Prostate gland (tissue), 2 donors: ENCODE data around the gene SASH3. TPM values are rescaled to one million over a fixed set of nuclear protein-coding genes. Genes with fewer than 3 reads are reported as not detected.

ENCODE experiments used
- DNase-seq: peaks from one replicate; pipeline ENCODE4 v3.0.0-alpha.2; 2019; ENCODE audit warnings: low spot score
- H3K27ac ChIP-seq, 2 donors: fragments of 200-600 bp; sonication (generic); 2 replicates each; pipeline ENCODE4 v1.5.1; 2017 to 2019
- H3K27me3 ChIP-seq: fragments of 200-600 bp; sonication (generic); replicated peaks from 2 replicates; pipeline ENCODE4 v1.5.1; 2019; ENCODE audit not compliant: insufficient read depth
- H3K36me3 ChIP-seq, 2 donors: fragments of 200-600 bp; sonication (generic); 1 replicate in 1 of 2; 2 replicates in 1 of 2; pipeline versions ENCODE4 v1.5.1 to v1.8.1; 2017 to 2019
- H3K4me1 ChIP-seq: fragments of 200-600 bp; sonication (generic); replicated peaks from 2 replicates; pipeline ENCODE4 v1.5.1; 2019
- H3K4me3 ChIP-seq, 2 donors: fragments of 200-600 bp; sonication (generic); 2 replicates each; pipeline ENCODE4 v1.5.1; 2017 to 2019
- H3K9me3 ChIP-seq: fragments of 200-600 bp; sonication (generic); 2 replicates; pipeline ENCODE4 v1.5.1; 2017
- CTCF ChIP-seq, 4 experiments: fragments of 200-600 bp in 2 of 4; fragments of 450-650 bp in 2 of 4; sonication (generic) in 2 of 4; IDR thresholded peaks; 1 replicate in 3 of 4; 2 replicates in 1 of 4; pipeline ENCODE4 v1.5.1; 2016 to 2019; ENCODE audit warnings: antibody characterized with exemption in 4 of 4, mild to moderate bottlenecking in 2 of 4, moderate library complexity in 2 of 4
- POLR2A ChIP-seq: fragments of 450-650 bp; IDR thresholded peaks from one replicate; pipeline ENCODE4 v1.6.1; 2016; ENCODE audit warnings: antibody characterized with exemption, mild to moderate bottlenecking
- POLR2AphosphoS5 ChIP-seq: sonication (generic); formaldehyde crosslinking; IDR thresholded peaks from one replicate; pipeline ENCODE4 v1.6.1; 2017; ENCODE audit warnings: antibody characterized with exemption
- WGBS: methylation state at CpG from one replicate; pipeline ENCODE4 v1.1.5; 2018; 5-methylcytosine and 5-hydroxymethylcytosine counted together
- intact Hi-C: fragments of 100-400 bp; cut with DNase I; formaldehyde crosslinking; loops from one replicate; pipeline ENCODE4 v1.14.2; 2022
- total RNA-seq, 2 donors: library from RNA; depleted of rRNA; stranded (reverse); fragments of >200 nt; gene quantifications; one replicate each; pipeline ENCODE4 v1.1.0, GENCODE V29; 2016

Gene SASH3
- total RNA-seq, 2 donors from 2014 or later = 2.2 to 5.8 TPM

GRCh38 chrX:129785160-129785947, 5.6 kb downstream of the SASH3 start:
- intact Hi-C loops = no loop called here
- DNase-seq = no peak
- Histone ChIP-seq H3K27ac (no peak overlapping the region), H3K36me3 (no peaks in the 10 kb centered on the region), H3K4me1 (no peaks in the 10 kb centered on the region), H3K9me3 (no peaks in the 10 kb centered on the region), H3K4me3 (no peak overlapping the region), H3K27me3 (no peaks in the 10 kb centered on the region)
- WGBS = 76% methylated on average over 8 of the region's 11 CpGs
- TF ChIP-seq CTCF (IDR thresholded peaks at IDR 0.05) (no peak), POLR2A (no peak), POLR2AphosphoS5 (no peak)

GRCh38 chrX:129786210-129786651, 6.5 kb downstream of the SASH3 start:
- no peaks in the 10 kb centered on the region for H3K27me3 ChIP-seq
- WGBS = 58% methylated on average over 3 of the region's 3 CpGs
- no peaks in the 10 kb centered on the region for H3K9me3 ChIP-seq
- H3K4me3 ChIP-seq = no peak overlapping the region
- TF ChIP-seq POLR2AphosphoS5 = no peak
- TF ChIP-seq POLR2A = no peak
- TF ChIP-seq CTCF (IDR thresholded peaks at IDR 0.05) = no peak
- no peak for DNase-seq
- no peak overlapping the region for H3K27ac ChIP-seq
- no peaks in the 10 kb centered on the region for H3K36me3 ChIP-seq
- no peaks in the 10 kb centered on the region for H3K4me1 ChIP-seq
- intact Hi-C loops = no loop called here

- intact Hi-C loops = no loop called here
- WGBS = 87% methylated on average over 10 of the region's 11 CpGs
- TF ChIP-seq POLR2A (no peak), POLR2AphosphoS5 (no peak), CTCF (IDR thresholded peaks at IDR 0.05) (no peak)
- Histone ChIP-seq H3K27me3 (no peaks in the 10 kb centered on the region), H3K36me3 (no peaks in the 10 kb centered on the region), H3K4me1 (no peaks in the 10 kb centered on the region), H3K9me3 (no peaks in the 10 kb centered on the region), H3K4me3 (no peak overlapping the region), H3K27ac (no peak overlapping the region)
- no peak for DNase-seq
Measured at GRCh38 chrX:129787336-129788055, 7.7 kb downstream of the SASH3 start.

- TF ChIP-seq POLR2A (no peak), POLR2AphosphoS5 (no peak), CTCF (IDR thresholded peaks at IDR 0.05) (no peak)
- no peak for DNase-seq
- WGBS = 98% methylated on average over 5 of the region's 6 CpGs
- H3K9me3 ChIP-seq = no peaks in the 10 kb centered on the region
- intact Hi-C loops = no loop called here
- H3K36me3 ChIP-seq = no peaks in the 10 kb centered on the region
- H3K4me3 ChIP-seq = no peak overlapping the region
- no peaks in the 10 kb centered on the region for H3K4me1 ChIP-seq
- no peaks in the 10 kb centered on the region for H3K27me3 ChIP-seq
- H3K27ac ChIP-seq = no peak overlapping the region
Measured at GRCh38 chrX:129788527-129788926, 8.8 kb downstream of the SASH3 start.
